Measurements from ENCODE around the gene OTOL1. TPM values are rescaled to one million over a fixed set of nuclear protein-coding genes. Genes with fewer than 3 reads are reported as not detected.

The OTOL1 gene
- total RNA-seq (ENCODE audit: low replicate concordance): not detected in 2 replicates

DNA sequence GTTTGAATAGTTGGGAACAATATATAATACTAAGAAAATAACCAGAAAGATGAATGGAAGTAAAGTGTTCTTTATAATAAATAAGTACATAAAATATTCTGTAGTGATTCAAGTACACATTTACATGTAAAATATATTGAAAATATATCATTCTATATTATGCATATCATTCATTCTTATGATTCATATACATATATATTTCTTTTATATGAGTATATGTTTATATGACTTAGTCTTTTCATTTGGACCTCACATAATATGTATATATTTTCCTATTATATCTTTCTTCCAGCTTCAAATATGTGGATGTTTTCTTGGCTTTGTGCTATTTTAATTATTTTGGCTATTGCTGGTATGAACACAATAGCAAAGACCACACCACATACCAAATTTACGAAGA lies at the start of gene OTOL1:
OTOL1 (plus strand) TSS at position 301 of the 400 bp plus-strand sequence; CDS start at position 301, 0 bp downstream.

Other genes starting within 250 kb of the OTOL1 start
- 0.08 TPM in 1 of 2 replicates, not detected in the other for gene SPTSSB, start 125.3 kb upstream of the OTOL1 start, total RNA-seq (ENCODE audit: low replicate concordance)

Data from smooth muscle cell of the coronary artery (primary cell).